ENCODE data around the gene HIGD1A.

The HIGD1A gene

GRCh38 chr3:42807929-42808328 lies 3.6 kb upstream of the HIGD1A start:
- no peak overlapping the region for H3K4me3 ChIP-seq (ENCODE audit: low read length)
- H3K4me1 ChIP-seq (ENCODE audit: control insufficient read depth, insufficient read depth, low read length), result peaks cover 3% of the 10 kb centered on the region
- no peaks in the 10 kb centered on the region for H3K36me3 ChIP-seq (ENCODE audit: insufficient read depth, low read length)
- H3K27me3 ChIP-seq (ENCODE audit: control insufficient read depth, insufficient read depth, low read length), result peaks cover 11% of the 10 kb centered on the region
- no peak overlapping the region for H3K4me2 ChIP-seq (ENCODE audit: low read length)
- H3K9me3 ChIP-seq (replicated peaks; ENCODE audit: low read length), result no peaks in the 10 kb centered on the region
- no peak overlapping the region for H3K9ac ChIP-seq (ENCODE audit: low read depth, low read length)

- H3K36me3 ChIP-seq (ENCODE audit: insufficient read depth, low read length), result no peaks in the 10 kb centered on the region
- H3K9ac ChIP-seq (ENCODE audit: low read depth, low read length), result peak overlapping the region; percentile 90
- no peaks in the 10 kb centered on the region for H3K9me3 ChIP-seq (replicated peaks; ENCODE audit: low read length)
- peaks cover 11% of the 10 kb centered on the region for H3K27me3 ChIP-seq (ENCODE audit: control insufficient read depth, insufficient read depth, low read length)
- H3K4me3 ChIP-seq (ENCODE audit: low read length), result peak overlapping the region; percentile 87
- H3K4me2 ChIP-seq (ENCODE audit: low read length), result peak overlapping the region; percentile 88
- peaks cover 8% of the 10 kb centered on the region for H3K4me1 ChIP-seq (ENCODE audit: control insufficient read depth, insufficient read depth, low read length)
Measured at GRCh38 chr3:42805141-42805821, 991 bp upstream of the HIGD1A start.

- Histone ChIP-seq H3K4me1 (ENCODE audit: control insufficient read depth, insufficient read depth, low read length) (peaks cover 8% of the 10 kb centered on the region), H3K9me3 (replicated peaks; ENCODE audit: low read length) (no peaks in the 10 kb centered on the region), H3K27me3 (ENCODE audit: control insufficient read depth, insufficient read depth, low read length) (peaks cover 11% of the 10 kb centered on the region), H3K4me3 (ENCODE audit: low read length) (peak overlapping the region; percentile 87), H3K9ac (ENCODE audit: low read depth, low read length) (peak overlapping the region; percentile 90), H3K36me3 (ENCODE audit: insufficient read depth, low read length) (no peaks in the 10 kb centered on the region), H3K4me2 (ENCODE audit: low read length) (peak overlapping the region; percentile 88)
Measured at GRCh38 chr3:42804831-42805132, 492 bp upstream of the HIGD1A start.

- no peaks in the 10 kb centered on the region for H3K9me3 ChIP-seq (replicated peaks; ENCODE audit: low read length)
- H3K9ac ChIP-seq (ENCODE audit: low read depth, low read length), result peak overlapping the region; percentile 90
- H3K4me2 ChIP-seq (ENCODE audit: low read length), result peak overlapping the region; percentile 88
- H3K4me1 ChIP-seq (ENCODE audit: control insufficient read depth, insufficient read depth, low read length), result peaks cover 8% of the 10 kb centered on the region
- peaks cover 8% of the 10 kb centered on the region for H3K27me3 ChIP-seq (ENCODE audit: control insufficient read depth, insufficient read depth, low read length)
- peak overlapping the region; percentile 87 for H3K4me3 ChIP-seq (ENCODE audit: low read length)
- no peaks in the 10 kb centered on the region for H3K36me3 ChIP-seq (ENCODE audit: insufficient read depth, low read length)
Measured at GRCh38 chr3:42803414-42804105, 730 bp downstream of the HIGD1A start.

GRCh38 chr3:42802876-42803413 lies 1.3 kb downstream of the HIGD1A start:
- Histone ChIP-seq H3K4me3 (ENCODE audit: low read length) (peak overlapping the region; percentile 87), H3K36me3 (ENCODE audit: insufficient read depth, low read length) (no peaks in the 10 kb centered on the region), H3K9me3 (replicated peaks; ENCODE audit: low read length) (no peaks in the 10 kb centered on the region), H3K9ac (ENCODE audit: low read depth, low read length) (peak overlapping the region; percentile 90), H3K4me1 (ENCODE audit: control insufficient read depth, insufficient read depth, low read length) (peaks cover 8% of the 10 kb centered on the region), H3K27me3 (ENCODE audit: control insufficient read depth, insufficient read depth, low read length) (peaks cover 8% of the 10 kb centered on the region), H3K4me2 (ENCODE audit: low read length) (peak overlapping the region; percentile 88)

- no peak overlapping the region for H3K4me2 ChIP-seq (ENCODE audit: low read length)
- H3K27me3 ChIP-seq (ENCODE audit: control insufficient read depth, insufficient read depth, low read length), result no peaks in the 10 kb centered on the region
- H3K4me3 ChIP-seq (ENCODE audit: low read length), result no peak overlapping the region
- peaks cover 8% of the 10 kb centered on the region for H3K4me1 ChIP-seq (ENCODE audit: control insufficient read depth, insufficient read depth, low read length)
- H3K36me3 ChIP-seq (ENCODE audit: insufficient read depth, low read length), result no peaks in the 10 kb centered on the region
- H3K9me3 ChIP-seq (replicated peaks; ENCODE audit: low read length), result no peaks in the 10 kb centered on the region
- H3K9ac ChIP-seq (ENCODE audit: low read depth, low read length), result no peak overlapping the region
Measured at GRCh38 chr3:42801784-42802183, 2.5 kb downstream of the HIGD1A start.

GRCh38 chr3:42801048-42801620 lies 3.2 kb downstream of the HIGD1A start:
- Histone ChIP-seq H3K4me3 (ENCODE audit: low read length) (no peak overlapping the region), H3K27me3 (ENCODE audit: control insufficient read depth, insufficient read depth, low read length) (no peaks in the 10 kb centered on the region), H3K36me3 (ENCODE audit: insufficient read depth, low read length) (no peaks in the 10 kb centered on the region), H3K4me1 (ENCODE audit: control insufficient read depth, insufficient read depth, low read length) (peaks cover 8% of the 10 kb centered on the region), H3K9me3 (replicated peaks; ENCODE audit: low read length) (no peaks in the 10 kb centered on the region), H3K4me2 (ENCODE audit: low read length) (no peak overlapping the region), H3K9ac (ENCODE audit: low read depth, low read length) (no peak overlapping the region)

GRCh38 chr3:42800251-42800650 lies 4.0 kb downstream of the HIGD1A start:
- Histone ChIP-seq H3K4me3 (ENCODE audit: low read length) (no peak overlapping the region), H3K36me3 (ENCODE audit: insufficient read depth, low read length) (no peaks in the 10 kb centered on the region), H3K9me3 (replicated peaks; ENCODE audit: low read length) (no peaks in the 10 kb centered on the region), H3K4me1 (ENCODE audit: control insufficient read depth, insufficient read depth, low read length) (peaks cover 8% of the 10 kb centered on the region), H3K4me2 (ENCODE audit: low read length) (no peak overlapping the region), H3K9ac (ENCODE audit: low read depth, low read length) (no peak overlapping the region), H3K27me3 (ENCODE audit: control insufficient read depth, insufficient read depth, low read length) (no peaks in the 10 kb centered on the region)

GRCh38 chr3:42799376-42799775 lies 4.9 kb downstream of the HIGD1A start:
- Histone ChIP-seq H3K9ac (ENCODE audit: low read depth, low read length) (no peak overlapping the region), H3K36me3 (ENCODE audit: insufficient read depth, low read length) (no peaks in the 10 kb centered on the region), H3K4me2 (ENCODE audit: low read length) (no peak overlapping the region)

GRCh38 chr3:42796332-42796885 lies 7.9 kb downstream of the HIGD1A start:
- Histone ChIP-seq H3K9me3 (replicated peaks; ENCODE audit: low read length) (no peaks in the 10 kb centered on the region), H3K27me3 (ENCODE audit: control insufficient read depth, insufficient read depth, low read length) (no peaks in the 10 kb centered on the region), H3K36me3 (ENCODE audit: insufficient read depth, low read length) (no peaks in the 10 kb centered on the region), H3K4me3 (ENCODE audit: low read length) (no peak overlapping the region), H3K4me2 (ENCODE audit: low read length) (no peak overlapping the region), H3K9ac (ENCODE audit: low read depth, low read length) (no peak overlapping the region), H3K4me1 (ENCODE audit: control insufficient read depth, insufficient read depth, low read length) (no peaks in the 10 kb centered on the region)

More at GRCh38 chr3:42799376-42799775, 4.9 kb downstream of the HIGD1A start:
- Histone ChIP-seq H3K4me1 (ENCODE audit: control insufficient read depth, insufficient read depth, low read length) (peaks cover 8% of the 10 kb centered on the region), H3K9me3 (replicated peaks; ENCODE audit: low read length) (no peaks in the 10 kb centered on the region), H3K4me3 (ENCODE audit: low read length) (no peak overlapping the region), H3K27me3 (ENCODE audit: control insufficient read depth, insufficient read depth, low read length) (no peaks in the 10 kb centered on the region)

- Histone ChIP-seq H3K4me2 (ENCODE audit: low read length) (no peak overlapping the region), H3K9ac (ENCODE audit: low read depth, low read length) (no peak overlapping the region), H3K4me1 (ENCODE audit: control insufficient read depth, insufficient read depth, low read length) (no peaks in the 10 kb centered on the region)
Measured at GRCh38 chr3:42795621-42796181, 8.6 kb downstream of the HIGD1A start.

More at GRCh38 chr3:42795621-42796181, 8.6 kb downstream of the HIGD1A start:
- no peaks in the 10 kb centered on the region for H3K36me3 ChIP-seq (ENCODE audit: insufficient read depth, low read length)
- no peak overlapping the region for H3K4me3 ChIP-seq (ENCODE audit: low read length)
- H3K9me3 ChIP-seq (replicated peaks; ENCODE audit: low read length), result no peaks in the 10 kb centered on the region
- no peaks in the 10 kb centered on the region for H3K27me3 ChIP-seq (ENCODE audit: control insufficient read depth, insufficient read depth, low read length)
